GM20000 (cell line): ENCODE results near the gene FCRL1.

ENCODE experiments used
- DNase-seq: peaks from one replicate; pipeline ENCODE4 v3.0.0; 2012; ENCODE audit warnings: low spot score
- CTCF ChIP-seq: IDR thresholded peaks from 2 replicates; pipeline ENCODE4 v1.5.1; 2012; ENCODE audit warnings: mild to moderate bottlenecking, control low read depth; ENCODE audit errors: extremely low read depth, missing control alignments

FCRL1 gene

GRCh38 chr1:157803851-157804250 lies 16.1 kb downstream of the FCRL1 start:
- DNase-seq: no peak
- no peak for TF ChIP-seq CTCF

- TF ChIP-seq CTCF: no peak
- DNase-seq: no peak
Measured at GRCh38 chr1:157799996-157800395, 19.9 kb downstream of the FCRL1 start.

- no peak for TF ChIP-seq CTCF
- no peak for DNase-seq
Measured at GRCh38 chr1:157798211-157798610, 21.7 kb downstream of the FCRL1 start.

- no peak for TF ChIP-seq CTCF
- DNase-seq: no peak
Measured at GRCh38 chr1:157785248-157785647, 34.7 kb downstream of the FCRL1 start.

DNA sequence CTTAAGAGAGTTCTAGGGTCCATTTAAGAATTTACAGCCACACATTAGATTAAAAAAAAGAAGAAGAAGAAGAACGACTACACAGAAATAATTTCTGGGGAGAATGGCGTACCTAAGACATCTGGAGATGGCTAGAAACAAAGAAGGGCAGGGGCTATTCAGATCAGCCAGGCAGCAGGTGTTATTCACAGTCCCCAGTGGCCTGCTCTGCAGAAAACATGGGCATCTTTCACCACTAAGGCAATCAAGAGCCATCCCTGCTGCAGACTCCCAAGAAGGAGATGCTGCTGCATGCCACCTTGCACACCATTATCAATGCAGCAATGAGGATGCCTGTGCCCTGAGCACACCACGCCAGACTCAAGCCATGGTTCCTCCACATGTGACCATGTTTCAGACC lies 35.1 kb downstream of the FCRL1 start:
- TF ChIP-seq CTCF: no peak
- no peak for DNase-seq

DNA sequence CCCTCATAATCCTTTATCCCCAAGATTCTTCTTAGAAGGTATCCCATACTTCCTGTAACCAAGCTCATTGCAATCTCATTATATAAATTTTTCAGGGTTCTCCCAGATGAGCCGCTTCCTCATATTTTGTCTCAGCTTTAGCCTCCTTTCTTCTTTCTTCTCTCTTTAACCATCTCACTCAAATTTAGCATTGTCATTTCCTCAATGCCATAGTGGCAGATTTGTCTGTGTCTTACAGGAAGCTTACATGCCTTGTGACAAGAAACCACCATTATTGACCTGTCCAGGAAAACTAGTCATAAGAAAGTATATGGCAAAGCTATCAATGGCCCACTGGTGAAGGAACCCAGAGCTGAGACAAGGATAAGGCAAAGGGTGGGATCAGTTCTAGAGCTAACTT lies 37.0 kb downstream of the FCRL1 start:
- no peak for TF ChIP-seq CTCF
- no peak for DNase-seq

DNA sequence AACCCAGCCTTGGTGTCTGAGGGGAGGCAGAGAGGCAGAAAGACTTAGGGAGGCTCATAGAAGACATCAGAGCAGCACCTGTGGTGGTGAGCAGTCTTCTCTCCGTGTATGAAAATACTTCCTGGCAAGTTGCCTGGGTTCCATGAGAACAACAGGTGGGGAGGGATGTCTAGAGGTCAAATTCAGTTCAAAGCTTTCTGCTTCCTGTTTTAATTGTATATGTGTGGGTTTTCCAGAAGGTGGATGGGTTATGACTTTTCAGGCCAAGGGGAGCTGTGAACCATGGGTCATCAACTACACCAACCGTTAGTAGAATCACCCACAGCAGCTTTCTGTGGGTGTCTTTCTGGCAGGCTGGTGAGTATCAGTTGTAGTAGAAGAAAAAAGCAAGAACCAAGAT lies 38.9 kb downstream of the FCRL1 start:
- no peak for DNase-seq
- TF ChIP-seq CTCF: no peak

DNA sequence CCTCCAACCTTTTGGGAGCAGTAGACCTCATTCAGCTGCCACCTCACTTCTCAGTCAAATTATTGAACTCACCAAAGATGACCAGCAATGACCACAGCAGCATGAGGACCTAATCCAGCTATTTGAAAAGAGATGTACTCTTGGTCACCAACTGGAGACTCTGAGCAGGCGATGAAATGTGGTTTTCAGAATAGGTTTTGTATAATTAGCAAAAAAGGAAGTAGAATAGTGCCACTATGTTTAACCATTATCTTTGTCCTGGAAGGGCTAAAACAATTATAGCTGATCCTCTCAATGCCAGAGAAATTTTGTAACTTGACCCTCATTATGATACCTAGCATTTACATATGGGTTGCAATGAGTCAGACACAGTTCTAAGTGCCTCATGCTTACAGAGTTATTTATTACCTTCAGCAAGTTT lies 42.9 kb downstream of the FCRL1 start, which contains the start of gene FCRL2:
FCRL2 (minus strand) TSS at position 162 of the 421 bp plus-strand sequence; CDS start at position 103, 59 bp downstream.
- no peak for DNase-seq
- no peak for TF ChIP-seq CTCF
